Skeletal muscle cell (primary cell): Measurements from ENCODE around the gene CCDC192.
"Not testable (repeated sequence)": the region's sequence is repeated elsewhere in the genome, so short reads cannot be mapped to it uniquely, and the experiment has no call there.

ENCODE experiments used
- DNase-seq: peaks from one replicate; pipeline ENCODE4 v3.0.0-alpha.2; 2010; ENCODE audit warnings: low read depth
- H3K4me3 ChIP-seq: 2 replicates; pipeline ENCODE4 v1.5.1; 2011; ENCODE audit warnings: low read depth, mild to moderate bottlenecking, control low read depth, low read length, moderate library complexity

The CCDC192 gene

GRCh38 chr5:127834094-127834531, 130.9 kb downstream of the CCDC192 start:
- DNase-seq = no peak
- no peak overlapping the region for H3K4me3 ChIP-seq

GRCh38 chr5:127834554-127834953, 131.4 kb downstream of the CCDC192 start:
- no peak for DNase-seq

GRCh38 chr5:127838661-127839060, 135.5 kb downstream of the CCDC192 start:
- no peak overlapping the region for H3K4me3 ChIP-seq
- no peak for DNase-seq

More at GRCh38 chr5:127834554-127834953, 131.4 kb downstream of the CCDC192 start:
- H3K4me3 ChIP-seq = no peak overlapping the region

- no peak for DNase-seq
Measured at GRCh38 chr5:127839072-127839471, 135.9 kb downstream of the CCDC192 start.

GRCh38 chr5:127839496-127840197, 136.5 kb downstream of the CCDC192 start:
- no peak overlapping the region for H3K4me3 ChIP-seq
- no peak for DNase-seq

More at GRCh38 chr5:127839072-127839471, 135.9 kb downstream of the CCDC192 start:
- no peak overlapping the region for H3K4me3 ChIP-seq

GRCh38 chr5:127840198-127840524, 137.0 kb downstream of the CCDC192 start:
- no peak for DNase-seq
- H3K4me3 ChIP-seq = no peak overlapping the region

- H3K4me3 ChIP-seq = no peak overlapping the region
- no peak for DNase-seq
Measured at GRCh38 chr5:127840809-127841208, 137.6 kb downstream of the CCDC192 start.

GRCh38 chr5:127844581-127845021, 141.4 kb downstream of the CCDC192 start:
- DNase-seq = no peak
- no peak overlapping the region for H3K4me3 ChIP-seq

- DNase-seq = no peak
Measured at GRCh38 chr5:127846884-127847283, 143.7 kb downstream of the CCDC192 start.

GRCh38 chr5:127847641-127848040, 144.4 kb downstream of the CCDC192 start:
- H3K4me3 ChIP-seq, DNase-seq: not testable (repeated sequence)

More at GRCh38 chr5:127846884-127847283, 143.7 kb downstream of the CCDC192 start:
- H3K4me3 ChIP-seq = no peak overlapping the region

GRCh38 chr5:127848098-127848497, 144.9 kb downstream of the CCDC192 start:
- DNase-seq = no peak
- no peak overlapping the region for H3K4me3 ChIP-seq

GRCh38 chr5:127849408-127849807, 146.2 kb downstream of the CCDC192 start:
- H3K4me3 ChIP-seq = no peak overlapping the region
- no peak for DNase-seq

- no peak for DNase-seq
- no peak overlapping the region for H3K4me3 ChIP-seq
Measured at GRCh38 chr5:127849891-127850290, 146.7 kb downstream of the CCDC192 start.

GRCh38 chr5:127851964-127852363, 148.8 kb downstream of the CCDC192 start:
- no peak overlapping the region for H3K4me3 ChIP-seq
- no peak for DNase-seq

GRCh38 chr5:127854520-127854919, 151.3 kb downstream of the CCDC192 start:
- no peak overlapping the region for H3K4me3 ChIP-seq
- DNase-seq = no peak

- no peak overlapping the region for H3K4me3 ChIP-seq
- DNase-seq = no peak
Measured at GRCh38 chr5:127856292-127856691, 153.1 kb downstream of the CCDC192 start.

- no peak overlapping the region for H3K4me3 ChIP-seq
- DNase-seq = no peak
Measured at GRCh38 chr5:127858116-127858784, 155.1 kb downstream of the CCDC192 start.

- DNase-seq = no peak
- H3K4me3 ChIP-seq = no peak overlapping the region
Measured at GRCh38 chr5:127860291-127860690, 157.1 kb downstream of the CCDC192 start.

GRCh38 chr5:127863161-127863560, 160.0 kb downstream of the CCDC192 start:
- no peak overlapping the region for H3K4me3 ChIP-seq
- DNase-seq = no peak

GRCh38 chr5:127863610-127864395, 160.6 kb downstream of the CCDC192 start:
- H3K4me3 ChIP-seq = no peak overlapping the region

More at GRCh38 chr5:127863610-127864395, 160.6 kb downstream of the CCDC192 start:
- no peak for DNase-seq
